ENCODE measurements around the gene CACNA1I. TPM values are rescaled to one million over a fixed set of nuclear protein-coding genes. Genes with fewer than 3 reads are reported as not detected.

The CACNA1I gene
- total RNA-seq, 3 donors from 2014 or later: 0.19 to 0.41 (median 0.20) TPM

DNA sequence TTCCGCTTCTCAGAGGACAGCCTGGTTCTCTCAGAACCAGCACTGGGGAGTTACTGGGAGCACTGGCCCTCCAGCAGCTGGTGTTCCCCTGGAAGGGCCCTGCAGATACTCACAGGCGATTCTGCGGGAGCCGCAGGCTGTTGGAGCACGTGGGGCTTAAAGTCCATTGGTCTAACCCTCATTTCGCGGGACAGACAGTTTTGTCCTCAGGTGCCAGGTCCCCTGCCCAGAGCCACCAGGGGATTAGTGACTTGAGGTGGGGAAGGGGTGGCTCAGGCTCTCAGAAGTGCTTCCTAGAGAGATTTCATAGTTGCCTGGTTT lies 53.9 kb downstream of the CACNA1I start:
- DNase-seq (no peak), ATAC-seq (no peak)
- Histone ChIP-seq H3K4me1 (ENCODE audit: low read depth) (no peaks in the 10 kb centered on the region), H3K36me3 (ENCODE audit: low read depth) (no peaks in the 10 kb centered on the region), H3K4me3 (no peak overlapping the region), H3K9me3 (no peaks in the 10 kb centered on the region)
- intact Hi-C loops (cut with DNase I, micrococcal nuclease): no loop called here
- TF ChIP-seq, protein P1, sequence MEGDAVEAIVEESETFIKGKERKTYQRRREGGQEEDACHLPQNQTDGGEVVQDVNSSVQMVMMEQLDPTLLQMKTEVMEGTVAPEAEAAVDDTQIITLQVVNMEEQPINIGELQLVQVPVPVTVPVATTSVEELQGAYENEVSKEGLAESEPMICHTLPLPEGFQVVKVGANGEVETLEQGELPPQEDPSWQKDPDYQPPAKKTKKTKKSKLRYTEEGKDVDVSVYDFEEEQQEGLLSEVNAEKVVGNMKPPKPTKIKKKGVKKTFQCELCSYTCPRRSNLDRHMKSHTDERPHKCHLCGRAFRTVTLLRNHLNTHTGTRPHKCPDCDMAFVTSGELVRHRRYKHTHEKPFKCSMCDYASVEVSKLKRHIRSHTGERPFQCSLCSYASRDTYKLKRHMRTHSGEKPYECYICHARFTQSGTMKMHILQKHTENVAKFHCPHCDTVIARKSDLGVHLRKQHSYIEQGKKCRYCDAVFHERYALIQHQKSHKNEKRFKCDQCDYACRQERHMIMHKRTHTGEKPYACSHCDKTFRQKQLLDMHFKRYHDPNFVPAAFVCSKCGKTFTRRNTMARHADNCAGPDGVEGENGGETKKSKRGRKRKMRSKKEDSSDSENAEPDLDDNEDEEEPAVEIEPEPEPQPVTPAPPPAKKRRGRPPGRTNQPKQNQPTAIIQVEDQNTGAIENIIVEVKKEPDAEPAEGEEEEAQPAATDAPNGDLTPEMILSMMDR (IDR thresholded peaks at IDR 0.05): no peak

DNA sequence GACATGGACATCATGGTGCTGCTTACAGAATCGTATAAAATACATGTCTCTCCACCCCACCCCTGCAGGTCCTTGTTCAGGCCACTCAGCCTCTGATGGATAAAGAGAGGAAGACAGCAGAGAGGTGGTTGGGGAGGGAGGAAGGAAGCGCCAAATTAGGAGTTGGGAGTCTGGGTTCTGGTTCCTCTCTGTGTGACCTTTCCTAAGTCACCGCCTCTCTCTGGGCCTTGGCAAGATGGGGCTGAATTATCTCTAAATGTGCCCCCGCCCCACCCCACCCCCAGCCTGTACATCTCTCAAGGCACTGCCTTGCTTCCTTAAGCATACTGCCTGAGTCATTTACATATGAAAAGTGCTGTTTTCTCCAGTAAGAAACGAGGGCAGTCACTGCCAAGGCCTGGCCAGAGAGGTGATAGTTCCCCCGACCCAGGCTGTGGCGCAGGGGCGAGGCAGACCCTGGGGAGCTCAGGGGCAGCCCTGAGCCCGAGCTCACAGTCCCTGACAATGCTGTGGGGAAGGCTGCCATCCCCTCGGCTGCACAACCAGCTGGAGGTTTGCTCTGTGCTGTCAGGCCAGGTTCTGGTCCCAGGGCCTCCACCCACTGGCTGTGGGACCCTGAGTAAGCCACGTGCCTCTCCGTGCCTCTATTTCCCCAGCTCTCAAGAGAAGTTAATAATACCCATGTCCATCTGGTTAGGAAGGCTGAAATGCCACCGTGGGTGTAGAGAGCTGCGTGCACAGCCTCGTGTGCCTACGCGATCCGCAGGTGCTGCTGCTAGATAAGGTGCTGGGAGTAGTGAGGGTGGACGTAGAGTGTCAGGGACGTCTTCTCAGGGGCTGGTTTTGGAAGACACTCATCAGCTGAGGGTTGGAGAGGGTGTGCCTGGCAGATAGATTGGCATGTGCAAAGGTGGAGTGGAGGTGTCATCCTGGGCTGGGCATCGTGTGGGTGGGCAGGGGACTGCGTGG lies 55.3 kb downstream of the CACNA1I start:
- Histone ChIP-seq H3K9me3 (no peaks in the 10 kb centered on the region), H3K36me3 (ENCODE audit: low read depth) (no peaks in the 10 kb centered on the region), H3K4me1 (ENCODE audit: low read depth) (no peaks in the 10 kb centered on the region), H3K4me3 (no peak overlapping the region)
- intact Hi-C loops (cut with DNase I, micrococcal nuclease): no loop called here
- no peak for ATAC-seq
- TF ChIP-seq, protein P1 (IDR thresholded peaks at IDR 0.05): no peak
- DNase-seq: no peak

DNA sequence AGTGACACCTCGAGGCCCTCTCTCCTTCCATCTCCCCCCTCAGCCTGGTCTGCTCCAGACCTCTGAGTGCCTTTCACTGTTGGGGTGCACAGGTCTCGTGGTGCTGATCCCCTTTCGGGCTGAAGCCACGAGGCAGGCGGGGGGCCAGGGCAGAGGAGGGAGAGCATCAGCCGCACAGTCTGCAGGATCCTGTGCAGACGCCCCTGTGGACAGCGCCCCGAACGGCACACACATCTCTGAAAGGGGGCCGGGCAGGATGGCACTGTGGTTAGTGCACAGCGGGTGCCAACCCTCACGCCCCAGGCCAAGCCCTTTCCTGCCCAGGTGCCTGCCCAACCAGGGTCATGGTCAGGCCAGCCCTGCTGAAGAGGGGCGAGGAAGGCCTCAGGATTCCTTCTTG lies 56.7 kb downstream of the CACNA1I start:
- ATAC-seq: no peak
- H3K9me3 ChIP-seq: no peaks in the 10 kb centered on the region
- H3K4me3 ChIP-seq: no peak overlapping the region
- no peak for DNase-seq
- TF ChIP-seq, protein P1 (IDR thresholded peaks at IDR 0.05): no peak
- intact Hi-C loops (cut with DNase I, micrococcal nuclease): no loop called here
- no peaks in the 10 kb centered on the region for H3K4me1 ChIP-seq (ENCODE audit: low read depth)
- no peaks in the 10 kb centered on the region for H3K36me3 ChIP-seq (ENCODE audit: low read depth)

DNA sequence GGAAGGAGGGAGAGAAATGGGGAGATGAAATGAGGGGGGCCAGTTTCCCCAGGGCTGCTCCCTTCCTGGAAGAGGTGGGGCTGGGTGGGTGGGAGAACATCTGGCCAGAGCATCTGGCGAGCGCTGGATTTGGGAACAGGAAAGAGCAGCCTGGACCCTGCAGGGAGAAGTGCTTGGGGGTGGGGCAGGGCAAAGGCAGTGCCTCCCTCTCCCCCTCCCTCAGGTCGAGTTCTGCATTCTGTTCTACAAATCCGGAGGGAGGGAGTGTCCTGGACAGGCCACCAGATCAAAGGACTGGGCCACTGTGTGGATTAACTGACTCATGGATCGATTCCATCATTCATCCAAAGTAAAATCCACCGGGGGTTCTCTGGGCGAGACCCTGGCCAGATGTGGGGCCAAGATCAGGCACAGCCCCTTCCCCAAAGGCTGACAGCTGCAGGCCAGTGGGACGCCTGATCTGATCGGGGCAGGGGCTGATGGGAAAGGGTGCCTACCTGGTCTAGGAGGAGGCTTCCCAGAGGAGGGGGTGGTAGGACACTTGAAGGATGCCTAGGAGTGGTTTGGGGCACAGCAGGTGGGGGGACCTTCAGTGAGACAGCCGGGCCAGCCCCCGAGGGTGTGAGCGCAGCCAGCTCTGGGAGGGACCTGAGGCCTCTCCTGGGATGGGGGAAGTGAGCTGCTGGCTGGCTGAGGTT lies 57.5 kb downstream of the CACNA1I start:
- Histone ChIP-seq H3K9me3 (no peaks in the 10 kb centered on the region), H3K36me3 (ENCODE audit: low read depth) (no peaks in the 10 kb centered on the region), H3K4me1 (ENCODE audit: low read depth) (no peaks in the 10 kb centered on the region), H3K4me3 (no peak overlapping the region)
- DNase-seq (no peak), ATAC-seq (no peak)
- TF ChIP-seq, protein P1 (IDR thresholded peaks at IDR 0.05): no peak
- intact Hi-C loops (cut with DNase I, micrococcal nuclease): no loop called here

DNA sequence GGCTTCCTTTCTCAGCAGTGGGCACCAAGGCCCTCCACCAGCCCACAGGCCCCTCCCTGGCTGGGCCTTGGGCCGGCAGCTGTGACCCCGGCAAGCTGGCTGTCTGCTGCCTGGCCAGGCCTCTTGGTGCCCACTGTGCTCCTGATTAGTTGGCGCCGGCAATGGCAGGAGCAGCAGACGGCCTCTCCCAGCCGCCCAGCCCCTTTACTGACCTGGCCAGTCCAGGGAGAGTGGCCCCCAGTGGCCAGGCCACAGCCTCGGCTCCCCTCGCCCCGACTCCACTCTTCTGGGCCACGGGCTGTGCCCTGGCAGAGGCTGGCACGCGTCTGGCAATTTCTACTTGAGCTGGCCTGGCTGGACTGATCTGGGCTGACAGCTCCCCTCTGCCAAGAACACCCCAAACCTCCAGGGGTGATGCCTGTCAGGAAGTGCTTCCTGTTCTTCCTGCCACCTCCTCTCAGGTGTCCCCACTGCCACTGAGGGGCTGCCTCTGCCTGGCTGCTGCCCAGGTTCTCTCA lies 58.1 kb downstream of the CACNA1I start:
- DNase-seq: no peak
- Histone ChIP-seq H3K4me1 (ENCODE audit: low read depth) (no peaks in the 10 kb centered on the region), H3K9me3 (no peaks in the 10 kb centered on the region), H3K4me3 (no peak overlapping the region), H3K36me3 (ENCODE audit: low read depth) (no peaks in the 10 kb centered on the region)
- intact Hi-C loops (cut with DNase I, micrococcal nuclease): no loop called here
- ATAC-seq: no peak
- TF ChIP-seq, protein P1 (IDR thresholded peaks at IDR 0.05): no peak

All from mucosa of descending colon (tissue), 3 donors.